Stimulated activated CD8-positive, alpha-beta memory T cell treated with anti-CD3 and anti-CD28 coated beads, Interleukin-2, amount 100 ng/mL, for 48 hours (primary cell): ENCODE measurements around the gene DYNLT1.
"Not testable (repeated sequence)": the region's sequence is repeated elsewhere in the genome, so short reads cannot be mapped to it uniquely, and the experiment has no call there.

Experiments
- DNase-seq, 2 donors: peaks; one replicate each; pipeline ENCODE4 v3.0.0-alpha.2; 2020; ENCODE audit warnings: low read depth in 2 of 2

DYNLT1 gene

DNA sequence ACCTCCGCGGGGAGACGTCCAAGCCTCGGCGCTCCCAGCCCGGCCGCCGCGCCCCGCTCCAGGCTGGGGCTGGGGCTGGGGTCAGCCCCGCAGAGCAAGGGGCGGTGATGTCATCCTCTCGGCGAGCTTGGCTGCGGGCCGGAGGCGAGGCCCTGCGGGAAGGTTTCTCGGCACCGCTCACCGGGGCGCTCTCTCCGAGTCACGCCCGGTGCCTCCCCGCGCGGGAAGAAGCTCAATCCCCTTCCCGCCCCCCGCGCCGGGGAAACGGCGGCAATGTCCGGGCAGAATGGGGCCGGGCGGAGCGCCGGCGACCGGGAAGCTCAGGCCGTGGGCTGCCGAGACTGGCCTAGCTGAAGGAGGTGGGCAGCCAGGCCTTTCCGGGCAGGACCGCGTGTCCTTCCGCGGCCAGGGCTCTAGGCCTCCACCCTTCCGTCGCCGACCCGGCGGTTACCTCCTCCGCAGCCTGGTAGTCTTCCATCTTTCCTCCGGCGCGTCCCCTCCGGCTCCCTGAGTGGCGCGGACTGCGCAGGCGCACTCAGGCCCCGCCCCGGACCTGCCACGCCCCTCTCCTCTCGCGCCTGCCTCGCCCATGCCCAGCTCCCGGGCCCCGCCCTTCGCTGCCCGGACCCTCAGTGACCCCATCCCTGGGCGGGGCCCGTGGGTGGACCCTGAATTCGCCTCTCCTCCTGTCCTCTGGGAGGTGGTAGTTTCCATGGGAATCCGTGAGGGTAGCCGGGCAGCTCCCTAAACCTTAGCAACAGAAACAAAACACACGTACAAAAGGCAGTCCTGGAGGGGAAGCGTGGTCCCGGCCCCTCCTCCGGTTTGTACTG is at the start of gene DYNLT1:
TSS of gene DYNLT1 (minus strand) at position 513 of the 833 bp plus-strand sequence. CDS start at position 478, 35 bp downstream.
- DNase-seq, result peak; percentile 89 to 93

GRCh38 chr6:158688860-158689259 is 44.3 kb upstream of the DYNLT1 start:
- DNase-seq, result no peak

DNA sequence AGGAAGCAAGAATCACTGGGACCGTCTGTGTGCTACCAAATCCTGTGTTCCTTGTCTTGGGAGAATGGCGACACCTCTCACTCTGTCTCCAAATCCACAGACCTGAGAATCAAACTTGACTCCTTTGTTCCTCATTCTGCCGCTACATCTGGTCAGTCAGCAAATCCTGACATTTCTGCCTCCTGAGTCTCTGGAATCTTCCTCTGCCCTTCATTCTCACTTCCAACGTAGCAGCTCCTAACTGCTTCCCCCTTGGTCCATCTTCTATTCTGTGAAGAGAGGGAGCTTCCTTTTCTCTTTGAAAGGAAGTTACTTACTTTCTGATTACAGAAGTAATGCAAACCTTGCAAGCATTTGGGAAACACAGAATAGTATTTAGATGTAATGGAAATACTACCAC is 43.0 kb upstream of the DYNLT1 start:
- no peak for DNase-seq

DNA sequence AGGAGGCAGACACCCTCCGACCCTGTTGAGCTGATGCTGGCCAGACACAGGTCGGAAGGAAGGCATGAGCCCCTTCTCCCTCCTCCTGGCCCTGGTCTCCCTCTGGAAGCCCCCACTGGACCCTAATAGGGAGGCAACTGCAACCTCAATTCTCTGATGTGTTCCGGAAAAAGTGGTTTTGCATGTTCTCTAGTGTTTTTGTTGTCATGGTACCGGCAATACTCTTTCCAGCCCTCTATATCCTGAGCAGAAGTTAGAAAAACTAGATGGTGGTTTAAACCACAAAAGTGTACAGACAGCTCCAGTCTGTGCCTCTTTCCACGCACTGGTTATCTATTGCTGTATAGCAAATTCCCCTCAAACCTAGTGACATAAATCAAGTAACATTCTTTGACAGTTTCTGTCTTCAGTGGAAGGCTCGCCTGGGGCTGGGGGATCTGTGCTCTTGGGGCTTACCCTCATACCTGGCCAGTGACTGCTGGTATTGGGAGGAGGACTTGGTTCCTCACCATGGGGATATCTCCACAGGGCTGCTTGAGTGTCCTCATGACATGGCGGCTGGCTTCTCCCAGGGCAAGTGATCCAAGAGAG is 42.3 kb upstream of the DYNLT1 start:
- DNase-seq, result peak in 1 of 2 donors; percentile 10

GRCh38 chr6:158686311-158686710 is 41.8 kb upstream of the DYNLT1 start:
- DNase-seq, result no peak

- no peak for DNase-seq
Observed at GRCh38 chr6:158684745-158685324, 40.3 kb upstream of the DYNLT1 start.

DNA sequence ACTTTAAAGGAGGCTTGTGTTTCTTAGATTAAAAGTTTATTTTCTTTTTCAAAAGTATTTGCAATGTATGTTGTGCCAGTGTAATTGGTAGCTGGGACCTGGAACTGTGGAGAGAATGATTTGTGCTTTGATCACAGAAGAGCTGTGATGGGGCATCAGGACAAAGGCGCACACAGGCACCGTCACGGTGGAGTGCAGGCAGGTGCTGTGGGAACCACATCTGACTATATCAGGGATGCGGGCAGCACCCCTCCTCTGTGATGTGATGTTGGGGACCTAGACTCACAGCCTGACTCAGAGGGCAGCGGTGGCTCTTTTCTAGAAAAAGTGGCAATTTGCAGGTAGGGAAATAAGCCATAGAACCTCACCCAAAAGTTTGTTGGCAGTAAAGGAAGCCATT is 39.8 kb upstream of the DYNLT1 start:
- no peak for DNase-seq

- DNase-seq, result no peak
Observed at GRCh38 chr6:158680481-158680880, 35.9 kb upstream of the DYNLT1 start.

GRCh38 chr6:158680015-158680414 is 35.5 kb upstream of the DYNLT1 start:
- DNase-seq, result no peak

DNA sequence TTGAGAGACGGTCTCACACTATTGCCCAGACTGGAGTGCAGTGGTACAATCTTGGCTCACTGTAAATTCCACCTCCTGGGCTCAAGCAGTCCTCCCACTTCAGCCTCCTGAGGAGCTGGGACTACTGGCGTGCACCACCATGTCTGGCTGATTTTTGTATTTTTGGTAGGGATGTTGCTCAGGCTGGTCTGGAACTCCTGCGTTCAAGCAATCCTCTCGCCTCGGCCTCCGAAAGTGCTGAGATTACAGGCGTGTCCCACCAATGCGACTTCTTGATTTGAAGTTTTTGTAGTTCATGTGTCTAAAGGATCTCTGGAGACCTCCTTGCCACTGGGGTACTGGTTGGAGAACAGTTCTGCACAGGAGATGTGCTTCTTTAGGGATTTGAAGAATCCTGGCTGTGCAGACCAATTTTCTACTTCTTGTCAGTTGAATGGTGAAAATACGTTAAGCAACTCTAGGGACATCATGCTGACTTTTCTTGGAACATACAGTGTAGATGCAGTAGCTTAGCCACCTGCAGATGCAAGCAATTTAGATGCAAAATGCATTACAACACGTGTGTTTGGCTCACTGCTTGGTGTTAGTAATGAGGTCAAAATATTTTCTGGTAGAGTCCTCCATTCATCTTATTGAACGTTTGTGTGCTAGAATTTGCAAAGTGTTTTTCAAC is 33.5 kb upstream of the DYNLT1 start:
- DNase-seq, result no peak

DNA sequence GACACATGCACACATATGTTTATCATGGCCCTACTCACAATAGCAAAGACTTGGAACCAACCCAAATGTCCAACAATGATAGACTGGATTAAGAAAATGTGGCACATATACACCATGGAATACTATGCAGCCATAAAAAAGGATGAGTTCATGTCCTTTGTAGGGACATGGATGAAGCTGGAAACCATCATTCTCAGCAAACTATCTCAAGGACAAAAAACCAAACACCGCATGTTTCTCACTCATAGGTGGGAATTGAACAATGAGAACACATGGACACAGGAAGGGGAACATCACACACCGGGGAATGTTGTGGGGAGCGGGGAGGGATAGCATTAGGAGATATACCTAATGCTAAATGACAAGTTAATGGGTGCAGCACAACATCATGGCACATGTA is 32.6 kb upstream of the DYNLT1 start:
- not testable (repeated sequence) for DNase-seq

DNA sequence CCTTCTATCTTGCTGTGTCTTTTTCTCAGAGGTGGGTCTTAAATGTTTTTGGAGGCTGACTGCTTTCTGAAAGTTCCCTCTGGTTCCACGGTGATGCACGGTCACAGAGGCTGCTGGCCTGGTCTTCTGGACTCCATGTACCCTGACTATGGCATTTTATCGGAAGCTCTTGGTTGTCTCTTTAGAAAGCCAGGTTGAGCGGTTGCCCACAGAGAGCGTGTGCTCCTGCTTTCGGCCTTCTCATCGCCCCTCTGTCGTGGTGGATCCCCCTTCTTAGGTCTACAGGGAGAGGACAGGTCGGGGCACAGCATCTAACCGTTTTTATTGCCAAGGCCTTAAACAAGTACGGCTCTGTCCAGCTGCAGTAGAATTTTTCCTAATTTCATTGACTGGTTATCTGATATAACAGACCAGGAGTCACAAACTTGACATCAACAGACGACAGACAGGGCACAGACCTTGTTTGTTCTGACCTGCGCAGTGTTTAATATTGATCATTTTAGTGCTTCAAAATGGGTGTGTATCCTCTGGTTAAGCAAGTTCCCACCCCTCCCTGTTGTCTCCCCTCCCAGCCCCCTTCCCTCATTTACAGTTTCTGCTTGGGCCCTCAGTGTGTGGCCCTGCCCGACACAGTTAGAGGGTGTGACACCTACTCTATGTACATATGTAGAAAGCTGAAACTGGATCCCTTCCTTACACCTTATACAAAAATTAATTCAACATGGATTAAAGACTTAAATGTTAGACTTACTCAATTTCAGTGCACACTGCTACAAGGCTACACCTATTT is 30.0 kb upstream of the DYNLT1 start:
- no peak for DNase-seq

GRCh38 chr6:158672726-158673125 is 28.2 kb upstream of the DYNLT1 start:
- DNase-seq, result no peak

DNA sequence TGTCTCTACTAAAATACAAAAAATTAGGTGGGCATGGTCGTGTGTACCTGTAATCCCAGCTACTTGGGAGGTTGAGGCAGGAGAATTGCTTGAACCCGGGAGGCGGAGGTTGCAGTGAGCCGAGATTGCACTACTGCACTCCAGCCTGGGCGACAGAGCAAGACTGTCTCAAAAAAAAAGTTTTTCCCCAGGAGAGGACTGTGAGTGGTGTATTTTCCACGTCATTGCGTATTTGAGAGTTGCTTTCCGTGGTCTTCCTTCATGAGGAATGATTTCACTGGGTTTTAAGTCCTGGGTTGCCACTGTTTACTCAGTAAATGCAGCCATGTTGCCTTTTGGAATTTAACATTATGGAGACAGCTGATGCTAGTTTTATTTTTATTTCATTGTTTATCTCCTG is 27.6 kb upstream of the DYNLT1 start:
- DNase-seq, result not testable (repeated sequence)

- DNase-seq, result no peak
Observed at GRCh38 chr6:158669145-158670035, 24.8 kb upstream of the DYNLT1 start.

- no peak for DNase-seq
Observed at GRCh38 chr6:158668707-158669103, 24.2 kb upstream of the DYNLT1 start.

DNA sequence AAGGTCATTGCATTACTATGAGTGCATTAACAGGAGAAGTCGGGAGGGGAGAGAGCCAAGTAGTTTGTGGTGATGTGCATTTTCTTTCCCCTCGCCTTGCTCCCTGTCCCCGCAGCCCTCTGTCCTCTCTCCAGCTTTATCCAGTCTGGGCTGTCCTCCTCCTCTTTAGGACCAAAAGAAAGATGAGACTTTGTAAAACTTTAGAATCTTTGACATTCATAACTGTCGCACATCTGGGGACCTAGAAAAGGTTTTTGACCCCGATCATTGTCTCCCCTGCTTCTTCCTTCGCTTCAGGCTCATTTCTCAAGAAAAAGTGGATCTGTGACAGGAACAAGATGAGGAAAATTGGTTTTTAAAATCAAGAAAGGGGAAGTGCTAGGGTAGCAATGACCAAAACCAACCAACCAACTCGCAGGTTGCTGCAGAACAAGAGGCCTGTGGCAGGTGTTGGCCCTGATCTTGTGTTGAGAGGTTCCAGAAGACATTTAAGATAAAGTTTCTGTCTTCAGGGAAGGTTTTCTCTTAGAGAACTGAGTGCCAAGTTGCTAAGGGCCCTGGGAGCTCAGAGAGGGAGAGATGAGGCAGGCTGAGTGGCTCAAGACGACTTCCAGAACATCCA is 22.9 kb upstream of the DYNLT1 start:
- DNase-seq, result no peak

GRCh38 chr6:158666628-158667359 is 22.3 kb upstream of the DYNLT1 start:
- no peak for DNase-seq

DNA sequence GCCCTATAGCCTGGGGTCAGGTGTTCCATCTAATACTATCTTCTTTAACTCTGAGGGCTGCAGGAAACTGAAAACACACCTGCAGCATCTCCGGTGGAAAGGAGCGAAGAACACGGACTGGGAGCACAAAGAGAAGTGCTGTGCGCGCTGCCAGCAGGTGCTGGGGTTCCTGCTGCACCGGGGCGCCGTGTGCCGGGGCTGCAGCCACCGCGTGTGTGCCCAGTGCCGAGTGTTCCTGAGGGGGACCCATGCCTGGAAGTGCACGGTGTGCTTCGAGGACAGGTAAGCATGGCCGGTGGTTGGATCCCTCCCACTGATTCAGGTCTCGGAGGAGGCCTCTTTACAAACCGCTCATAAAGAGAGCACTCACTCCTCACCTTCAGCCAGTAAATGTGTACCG is 20.8 kb upstream of the DYNLT1 start:
- no peak for DNase-seq
